Measurements from ENCODE around the gene DACT3.
"Not testable (repeated sequence)": the region's sequence is repeated elsewhere in the genome, so short reads cannot be mapped to it uniquely, and the experiment has no call there.

The DACT3 gene

DNA sequence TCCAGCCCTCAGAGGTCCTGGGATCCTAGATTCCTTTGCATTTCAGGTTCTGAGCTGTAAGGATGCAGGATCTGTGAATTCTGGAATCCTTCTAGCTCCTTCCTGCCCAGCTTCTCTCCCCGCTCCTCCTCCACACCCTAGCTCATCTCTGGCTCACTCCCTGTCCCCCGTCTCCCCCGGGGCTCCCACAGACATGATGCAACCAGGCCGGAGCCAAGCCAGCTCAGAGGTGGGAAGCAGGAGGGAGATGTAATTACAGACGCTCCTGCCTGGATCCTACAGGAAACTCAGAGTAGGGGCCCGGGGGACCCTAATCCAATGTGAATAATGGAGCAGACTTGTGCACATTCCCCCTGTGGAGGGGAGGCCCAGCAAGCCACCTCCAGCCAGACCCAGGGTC lies 29.5 kb downstream of the DACT3 start:
- no peak for DNase-seq

DNA sequence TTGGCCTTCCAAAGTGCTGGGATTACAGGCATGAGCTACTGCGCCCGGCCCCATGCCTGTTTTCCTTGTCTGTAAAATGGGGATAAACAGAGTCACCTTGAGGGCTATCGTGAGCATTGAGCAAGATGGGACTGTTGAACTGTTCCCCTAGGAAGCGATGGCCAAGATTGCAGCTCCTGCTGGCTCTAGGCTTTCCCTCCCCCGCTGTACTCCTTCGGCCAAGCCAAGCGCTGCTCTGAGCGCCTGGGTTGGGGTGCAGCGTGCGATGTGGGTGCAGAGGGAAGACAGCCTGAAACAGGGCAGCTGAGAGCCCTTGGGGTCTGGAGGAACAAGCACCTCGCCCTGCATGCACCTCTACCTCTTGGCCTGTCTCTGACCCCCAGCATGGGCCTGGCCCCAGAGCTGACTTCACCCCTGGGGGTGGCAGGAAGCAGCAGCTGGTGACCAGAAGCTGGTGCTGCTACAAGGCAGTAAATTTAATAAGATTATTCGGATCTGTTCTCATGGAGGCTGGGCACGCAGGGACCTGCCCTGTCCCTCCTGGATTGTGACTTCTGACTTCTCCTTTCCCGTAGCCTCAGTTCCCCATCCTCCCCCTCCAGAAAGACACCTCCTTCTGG lies 30.3 kb downstream of the DACT3 start:
- no peak for DNase-seq

DNA sequence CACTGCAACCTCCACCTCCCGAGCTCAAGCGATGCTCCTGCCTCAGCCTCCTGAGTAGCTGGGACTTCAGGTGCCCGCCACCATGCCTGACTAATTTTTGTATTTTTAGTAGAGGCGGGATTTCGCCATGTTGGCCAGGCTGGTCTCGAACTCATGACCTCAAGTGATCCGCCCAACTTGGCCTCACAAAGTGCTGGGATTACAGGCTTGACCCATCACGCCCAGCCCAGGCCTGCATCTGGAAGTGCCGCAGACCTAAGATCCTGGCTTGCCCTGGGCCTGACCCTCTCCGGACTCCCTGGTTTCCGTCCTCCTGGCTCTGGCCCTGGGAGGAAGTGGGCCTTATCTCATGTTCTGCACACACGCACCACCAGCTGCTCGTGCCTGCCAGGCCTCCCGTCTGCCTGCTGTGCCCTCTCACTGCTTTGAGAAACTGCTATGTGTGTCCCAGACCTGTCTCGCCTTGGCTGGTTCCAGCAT lies 31.4 kb downstream of the DACT3 start:
- DNase-seq: no peak

DNA sequence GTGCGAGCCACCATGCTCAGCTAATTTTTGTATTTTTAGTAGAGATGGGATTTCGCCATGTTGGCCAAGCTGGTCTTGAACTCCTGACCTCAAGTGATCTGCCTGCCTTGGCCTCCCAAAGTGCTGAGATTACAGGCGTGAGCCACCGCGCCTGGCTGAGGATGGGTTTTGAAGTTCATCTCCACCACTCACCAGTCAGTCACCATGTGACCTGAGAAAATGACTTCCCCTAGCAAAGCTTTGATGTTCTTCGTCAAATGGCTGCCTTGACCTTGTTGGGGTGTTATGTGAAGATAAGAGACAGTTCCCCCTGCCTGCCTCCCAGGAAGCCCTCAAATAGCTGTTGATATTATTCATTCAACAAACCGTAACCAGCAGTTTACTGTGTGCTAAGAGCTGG lies 32.0 kb downstream of the DACT3 start:
- not testable (repeated sequence) for DNase-seq

DNA sequence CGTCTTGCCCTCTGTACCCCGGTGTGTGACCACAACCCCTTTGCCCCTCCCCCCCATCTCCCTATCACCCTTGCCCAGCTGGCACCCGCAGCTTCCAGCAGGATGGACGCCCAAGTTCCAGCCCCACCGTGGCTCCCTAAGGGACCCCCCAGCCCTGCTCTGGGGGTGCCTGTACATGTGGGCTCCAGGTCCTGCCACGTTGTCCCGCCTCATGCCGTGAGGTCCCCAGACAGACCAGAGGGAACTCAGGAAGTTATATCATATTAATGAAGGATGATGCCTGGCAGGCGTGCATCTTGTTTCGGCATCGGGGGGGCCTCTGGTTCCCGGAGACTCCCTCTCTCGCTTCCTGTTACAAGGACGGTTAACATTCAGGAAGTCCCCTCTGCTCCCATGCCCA lies 34.5 kb downstream of the DACT3 start:
- no peak for DNase-seq

DNA sequence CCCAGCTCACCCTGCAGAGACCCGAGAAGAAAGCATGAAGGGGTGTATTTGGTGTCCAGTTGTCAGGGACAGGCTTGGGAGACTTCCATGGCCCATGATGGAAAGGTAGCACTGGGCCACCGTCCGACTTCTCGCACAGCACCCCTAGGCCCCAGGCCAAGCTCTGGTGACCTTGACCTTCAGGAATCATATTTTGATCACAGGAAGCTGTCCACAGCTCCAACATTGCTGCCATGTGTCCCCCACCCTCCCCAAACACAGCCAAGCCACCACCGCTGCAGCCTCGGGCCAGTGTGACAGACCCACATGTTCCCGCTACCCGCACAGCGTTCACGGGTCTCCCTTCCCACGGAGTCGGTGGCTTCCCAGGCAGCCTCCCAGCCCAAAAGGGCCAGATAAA lies 35.3 kb downstream of the DACT3 start:
- no peak for DNase-seq

DNA sequence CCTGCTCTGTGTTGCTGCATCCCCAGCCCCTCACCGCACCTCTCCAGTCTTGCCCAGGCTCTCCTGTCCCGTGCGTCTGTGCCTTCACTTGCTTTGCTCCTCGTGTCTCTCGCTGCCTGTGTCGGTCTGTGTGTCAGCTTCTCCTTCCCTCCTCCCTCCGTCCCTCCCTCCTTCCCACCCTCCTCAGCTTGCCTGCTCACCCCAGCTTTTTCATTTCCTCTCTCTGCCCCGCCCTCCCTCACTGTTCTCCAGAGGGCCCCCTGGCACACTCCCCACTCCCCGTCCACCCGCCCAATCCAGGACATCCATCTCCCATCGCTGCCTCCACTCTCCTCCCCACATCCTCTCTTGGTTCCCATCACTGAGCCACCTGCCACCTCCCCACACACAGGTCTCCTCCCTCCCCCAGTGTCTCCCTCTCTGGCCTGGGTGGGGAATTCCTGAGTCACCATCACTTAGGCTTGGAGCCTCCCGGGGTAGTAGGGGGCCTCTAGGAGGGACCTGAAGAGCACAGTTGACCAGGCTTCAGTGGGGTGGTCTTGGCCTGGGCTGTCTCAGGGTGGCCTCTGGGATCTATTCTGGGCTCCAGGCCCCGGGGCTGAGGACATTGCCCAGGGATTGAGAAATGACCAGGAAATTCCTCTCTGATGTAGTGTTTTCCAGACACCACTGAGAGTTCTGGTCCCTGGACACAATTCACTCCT lies 35.9 kb downstream of the DACT3 start, which contains the start of gene PTGIR:
Gene PTGIR (minus strand): TSS at position 132 of the 704 bp plus-strand sequence. CDS start 864 bp downstream, outside the sequence.
- no peak for DNase-seq

DNA sequence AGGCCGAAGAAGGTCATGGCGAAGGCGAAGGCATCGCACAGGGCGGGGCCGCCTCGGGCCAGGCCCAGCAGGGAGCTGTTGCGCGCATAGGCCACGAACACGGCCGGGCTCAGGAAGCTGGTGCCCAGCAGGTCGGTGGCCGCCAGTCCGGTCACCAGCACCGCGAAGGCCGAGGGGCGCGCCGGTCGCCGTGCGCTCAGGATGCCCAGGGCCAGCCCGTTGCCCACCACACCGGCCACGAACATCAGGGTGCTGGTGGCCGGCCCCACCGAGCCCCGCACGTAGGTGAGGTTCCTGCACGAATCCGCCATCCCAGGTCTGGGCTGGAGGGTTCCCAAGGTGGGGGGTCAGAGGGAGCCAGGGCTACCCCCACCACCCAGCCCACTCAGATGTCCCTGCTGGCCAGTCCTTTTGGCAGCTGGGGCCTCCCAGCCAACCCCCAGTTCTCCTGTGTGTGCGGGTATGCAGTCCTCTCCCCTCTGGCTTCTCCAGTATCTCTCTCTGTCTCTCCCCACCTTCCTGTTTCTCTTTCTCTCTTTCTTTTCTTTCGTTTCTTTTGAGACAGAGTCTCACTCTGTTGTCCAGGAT lies 37.0 kb downstream of the DACT3 start:
- DNase-seq: no peak

DNA sequence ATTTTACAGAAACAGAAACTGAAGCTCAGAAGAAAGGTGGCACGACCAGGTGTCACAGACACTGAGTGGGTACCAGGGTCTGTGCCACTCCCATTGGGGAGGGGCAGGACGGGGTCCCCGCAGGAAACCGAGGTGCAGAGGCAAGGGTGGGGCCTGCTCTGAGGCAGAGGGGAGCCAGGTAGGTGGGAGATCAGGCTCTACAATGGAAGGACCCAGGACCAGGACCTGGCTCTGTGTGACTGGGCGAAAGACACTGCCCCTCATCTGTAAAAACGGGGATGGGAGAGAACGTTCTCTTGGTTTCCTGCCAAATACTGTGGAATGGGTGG lies 38.9 kb downstream of the DACT3 start:
- no peak for DNase-seq

DNA sequence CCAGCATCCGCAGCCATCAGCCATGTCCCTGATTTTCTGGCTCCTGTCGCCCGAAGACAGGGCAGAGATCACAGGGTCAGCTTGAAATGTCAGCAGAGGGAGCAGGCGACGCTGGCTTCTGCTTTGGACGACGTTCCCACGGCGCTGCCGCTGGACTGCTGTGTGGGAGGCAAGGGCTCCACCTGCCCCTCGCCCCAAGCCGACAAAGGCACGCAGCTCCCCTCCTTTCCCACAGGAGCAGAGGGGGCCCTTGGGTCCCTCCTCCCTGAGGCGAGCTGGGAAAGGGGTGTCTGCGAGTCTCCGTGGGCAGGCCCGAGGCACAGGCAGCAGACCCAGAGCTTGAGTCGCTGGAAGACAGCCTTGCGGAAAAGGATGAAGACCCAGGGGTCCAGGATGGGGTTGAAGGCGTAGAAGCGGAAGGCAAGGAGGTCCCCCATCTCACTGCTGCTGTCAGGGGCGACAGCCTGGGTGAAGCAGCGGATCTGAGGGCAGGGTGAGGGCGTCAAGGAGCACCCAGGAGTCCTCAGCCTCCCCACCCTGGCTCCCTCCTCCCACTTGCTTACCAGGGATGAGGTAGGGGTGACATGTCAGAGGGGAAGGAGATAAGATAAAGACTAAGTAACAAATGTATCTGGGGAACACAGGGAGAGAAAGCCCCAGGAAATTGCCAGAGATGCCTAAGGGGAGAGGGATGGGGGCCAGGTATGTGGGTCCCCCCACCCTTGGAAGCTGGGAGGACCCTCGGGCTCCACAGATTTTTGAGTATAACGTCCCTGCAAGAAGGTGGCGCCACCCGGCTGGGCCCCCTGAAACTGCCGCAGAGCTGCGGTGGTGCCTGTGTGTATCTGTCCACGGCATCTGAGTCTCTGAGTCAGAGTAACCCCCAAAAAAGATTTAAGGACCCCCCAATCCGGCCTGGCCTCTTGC lies 39.5 kb downstream of the DACT3 start:
- DNase-seq: no peak

DNA sequence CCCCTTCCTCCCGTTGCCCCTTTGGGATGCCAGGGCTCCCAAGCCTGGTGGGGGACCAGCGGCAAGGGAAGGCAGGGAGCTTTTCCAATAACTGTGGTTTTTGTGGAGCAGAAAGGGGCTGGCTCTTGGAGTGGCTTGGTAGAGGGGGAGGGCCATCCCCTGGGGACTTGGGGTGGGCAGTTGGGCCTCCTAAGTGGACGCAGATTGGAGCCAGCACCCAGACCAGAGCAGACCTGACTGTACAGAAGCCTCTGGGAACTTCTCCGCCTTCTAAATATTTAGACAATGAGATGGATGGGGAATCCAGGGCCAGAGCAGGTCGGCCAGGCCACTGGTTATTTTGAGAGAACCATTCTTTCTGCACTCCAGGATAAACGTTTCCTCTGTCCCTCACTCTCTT lies 40.3 kb downstream of the DACT3 start:
- no peak for DNase-seq

DNA sequence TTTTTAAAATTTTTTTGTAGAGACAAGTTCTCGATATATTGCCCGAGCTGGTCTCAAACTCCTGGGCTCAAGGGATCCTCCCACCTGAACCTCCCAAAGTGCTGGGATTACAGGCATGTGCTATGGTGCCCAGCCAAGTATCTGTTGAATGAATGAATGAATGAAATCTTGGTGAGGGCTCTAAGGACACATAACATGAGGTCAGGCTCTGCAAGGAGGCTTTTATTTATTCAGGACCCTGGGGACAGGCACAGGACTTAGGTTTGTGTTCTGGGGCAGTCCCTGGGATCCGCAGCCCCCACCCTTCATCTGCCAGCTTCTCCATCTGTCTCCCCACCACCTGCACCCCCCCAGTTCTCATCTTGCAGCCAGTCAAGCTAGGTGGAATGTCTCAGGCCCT lies 40.7 kb downstream of the DACT3 start:
- no peak for DNase-seq

DNA sequence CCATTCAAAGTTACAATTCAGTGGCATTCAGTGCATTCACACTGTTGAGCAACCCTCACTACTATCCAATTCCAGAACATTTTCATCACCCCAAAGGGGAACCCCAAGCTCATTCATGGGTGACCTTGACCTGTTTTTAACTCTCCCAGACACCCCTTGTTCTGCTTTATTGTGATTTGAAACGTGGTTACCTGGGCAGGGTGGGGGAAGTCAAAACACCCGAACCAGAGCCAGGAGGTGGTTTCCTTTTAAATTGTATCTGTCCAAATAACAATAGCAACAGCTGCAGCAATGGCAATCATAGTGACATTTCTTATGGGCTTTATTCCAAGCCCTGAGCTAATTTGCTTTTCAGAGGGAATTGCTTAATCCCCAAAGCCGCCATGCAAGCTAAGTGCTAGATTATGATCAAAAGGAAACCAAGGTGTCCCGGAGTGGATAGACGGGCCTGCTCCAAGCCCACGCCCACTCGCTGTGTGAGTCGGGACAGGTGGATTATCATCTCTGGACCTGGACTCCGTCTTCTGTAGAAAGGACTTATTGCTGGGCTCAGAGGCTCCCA lies 42.2 kb downstream of the DACT3 start:
- DNase-seq: no peak

DNA sequence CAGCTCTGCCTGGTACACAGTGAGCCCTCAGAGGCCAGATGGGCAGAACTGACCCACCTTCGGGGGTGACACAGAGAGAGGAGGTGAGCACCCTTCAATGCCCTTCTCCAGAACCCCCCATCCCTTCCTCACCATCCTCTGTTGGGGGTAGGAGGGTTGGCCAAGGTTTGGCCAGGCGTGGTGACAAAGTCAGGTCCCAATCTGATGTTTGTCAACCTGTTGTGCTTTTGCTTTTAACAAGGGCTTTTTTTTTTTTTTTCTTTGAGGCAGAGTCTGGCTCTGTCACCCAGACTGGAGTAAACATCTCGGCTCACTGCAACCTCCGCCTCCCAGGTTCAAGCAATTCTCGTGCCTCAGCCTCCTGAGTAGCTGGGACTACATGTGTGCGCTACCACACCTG lies 43.4 kb downstream of the DACT3 start:
- no peak for DNase-seq

DNA sequence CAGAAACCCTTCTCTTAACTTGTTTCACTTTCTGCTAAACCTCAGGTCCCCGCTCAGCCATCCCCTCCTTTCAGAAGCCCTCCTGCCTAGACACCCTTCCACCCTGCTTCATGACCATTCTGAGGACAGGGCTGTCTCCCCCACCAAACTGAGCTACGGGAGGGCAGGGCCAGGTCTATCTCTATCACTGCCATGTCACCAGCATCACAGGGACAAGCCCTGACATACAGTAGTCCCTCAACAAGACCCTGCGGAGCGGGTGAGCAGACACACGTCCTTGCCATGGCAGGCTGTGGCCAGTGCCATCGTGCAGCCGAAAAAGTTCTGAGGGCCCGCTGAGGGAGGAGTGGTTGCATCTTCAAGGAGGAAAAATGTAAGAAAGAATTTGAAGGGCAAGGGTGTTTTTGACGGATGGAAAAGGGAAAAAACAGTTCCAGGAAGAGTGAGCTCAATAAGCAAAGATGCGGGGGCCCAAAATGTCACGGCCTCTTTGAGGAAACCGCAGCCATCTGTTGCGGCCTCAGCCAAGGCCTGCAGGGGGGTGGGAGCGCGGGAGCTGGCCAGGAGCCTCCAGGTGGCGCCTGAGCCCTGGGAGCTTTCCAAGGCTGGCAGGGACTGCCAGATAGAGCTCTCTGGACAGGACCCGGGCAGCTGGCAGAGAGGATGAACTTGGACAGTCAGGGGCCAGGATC lies 44.2 kb downstream of the DACT3 start:
- peak; percentile 46 for DNase-seq

DNA sequence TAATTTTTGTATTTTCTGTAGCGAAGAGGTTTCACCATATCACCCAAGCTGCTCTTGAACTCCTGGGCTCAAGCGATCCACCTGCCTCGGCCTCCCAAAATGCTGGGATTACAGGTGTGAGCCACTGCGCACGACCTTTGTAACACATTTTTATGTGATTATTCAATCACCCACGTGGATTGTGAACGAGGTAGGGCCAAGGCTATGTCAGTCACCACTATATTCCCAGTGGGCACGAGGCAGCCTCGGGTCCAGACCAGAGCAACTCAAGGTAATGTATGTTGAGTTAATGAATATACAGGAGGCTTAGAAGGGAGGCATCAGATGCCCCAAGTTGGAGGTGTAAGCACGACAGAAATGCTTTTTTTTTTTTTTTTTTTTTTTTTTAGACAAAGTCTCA lies 45.0 kb downstream of the DACT3 start:
- no peak for DNase-seq

DNA sequence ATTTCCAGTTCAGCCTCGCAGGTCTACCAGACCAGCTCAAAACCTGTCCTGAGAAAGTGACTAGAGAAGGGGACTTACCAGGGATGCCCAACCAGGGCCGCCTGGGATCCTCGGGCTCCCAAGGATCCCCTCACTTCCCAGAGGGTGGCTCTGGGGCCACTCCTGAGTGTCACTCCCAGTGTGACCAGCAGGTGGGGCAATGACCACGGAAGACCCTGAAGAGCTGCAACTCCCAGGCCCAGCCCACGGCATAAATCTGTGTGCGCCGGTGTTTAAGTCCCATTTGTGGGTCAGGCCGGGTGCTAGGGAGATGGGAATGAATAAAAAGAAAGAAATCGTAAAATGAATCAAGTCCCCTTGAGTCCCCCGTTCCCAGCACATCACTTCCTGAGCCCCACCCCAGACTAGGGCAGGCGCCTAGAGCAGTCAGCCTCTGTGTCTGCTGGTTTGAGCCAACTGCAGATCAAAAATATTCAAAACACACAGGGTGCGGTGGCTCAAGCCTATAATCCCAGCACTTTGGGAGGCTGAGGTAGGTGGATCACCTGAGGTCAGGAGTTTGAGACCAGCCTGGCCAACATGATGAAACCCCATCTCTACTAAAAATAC lies 46.8 kb downstream of the DACT3 start:
- peak; percentile 58 for DNase-seq

DNA sequence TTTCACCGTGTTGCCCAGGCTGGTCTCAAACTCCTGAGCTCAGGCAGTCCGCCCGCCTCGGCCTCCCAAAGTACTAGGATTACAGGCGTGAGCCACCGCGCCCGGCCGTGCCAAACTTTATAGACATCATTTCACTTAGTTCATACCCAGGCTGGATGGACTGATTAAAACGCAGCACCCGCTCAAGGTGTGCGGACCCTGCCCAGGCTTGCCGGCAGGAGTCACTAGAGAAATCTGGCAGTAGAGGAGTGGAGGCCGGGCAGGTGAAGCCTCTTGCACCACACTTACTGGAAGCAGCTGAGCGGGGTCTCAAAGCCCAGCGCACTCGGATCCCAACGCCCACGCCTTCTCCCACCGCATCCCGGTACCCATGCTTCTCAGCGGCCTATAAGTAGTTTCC lies 47.5 kb downstream of the DACT3 start:
- no peak for DNase-seq

DNA sequence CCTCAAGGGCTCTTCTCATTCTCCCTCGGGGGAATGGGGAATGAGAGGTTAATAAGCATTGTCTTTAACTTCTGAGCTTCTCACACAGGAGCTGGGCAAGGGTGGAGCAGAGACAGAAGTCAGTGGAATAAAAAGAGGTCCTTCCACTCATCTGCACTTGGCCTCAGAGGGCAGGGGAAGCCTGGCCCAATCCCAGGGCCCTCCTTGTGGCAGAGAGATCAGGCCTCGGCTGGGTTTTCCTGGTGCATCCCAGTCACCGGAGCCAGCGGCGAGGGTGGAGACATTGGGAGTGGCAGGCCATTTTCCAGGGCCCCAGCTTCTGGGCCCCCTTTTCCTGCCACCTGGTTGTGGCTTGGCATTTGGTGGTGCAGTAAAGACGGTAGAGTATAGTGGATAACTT lies 49.2 kb downstream of the DACT3 start:
- DNase-seq: no peak

DNA sequence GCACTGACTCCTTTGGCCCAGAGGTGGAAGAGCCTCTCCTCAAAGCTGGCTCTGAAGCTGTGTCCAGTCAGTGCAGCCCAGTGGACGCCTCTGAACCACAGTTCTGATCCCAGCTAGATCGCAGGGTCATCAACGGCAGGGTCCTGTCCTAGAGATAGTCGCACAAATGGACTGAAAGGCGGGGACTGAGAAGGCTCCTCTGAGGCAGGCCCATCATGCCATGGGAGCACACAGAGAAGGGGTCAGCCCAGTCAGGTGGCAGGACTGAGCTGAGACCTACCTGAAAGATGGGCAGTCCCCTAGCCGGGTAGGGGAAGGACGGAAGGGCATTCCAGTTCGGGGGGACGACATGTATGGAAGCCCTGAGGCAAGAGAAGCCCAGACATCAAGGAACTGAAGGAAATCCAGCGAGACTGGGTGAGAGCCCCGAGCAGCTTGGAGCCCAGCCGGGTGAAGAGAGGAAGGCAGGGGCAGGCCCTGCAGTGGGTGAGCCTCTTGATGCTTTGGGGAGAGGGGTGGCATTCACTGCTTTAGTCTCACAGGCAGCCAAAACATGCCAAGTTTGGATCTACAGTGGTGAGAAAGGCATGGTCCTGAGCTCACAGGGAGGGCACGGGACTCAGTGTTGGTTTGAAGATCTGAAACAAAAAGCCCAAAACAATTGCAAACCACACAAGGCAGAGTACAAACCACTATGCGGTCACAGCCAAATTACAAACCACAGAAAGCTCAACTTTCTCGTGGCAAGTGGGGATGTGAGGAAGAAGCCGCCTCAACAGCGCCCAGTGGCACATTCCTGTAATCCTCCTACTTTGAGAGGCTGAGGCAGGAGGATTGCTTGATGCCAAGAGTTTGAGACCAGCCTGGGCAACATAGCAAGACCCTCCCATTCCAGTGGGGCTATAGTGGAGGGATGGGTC lies 49.9 kb downstream of the DACT3 start:
- no peak for DNase-seq

DNA sequence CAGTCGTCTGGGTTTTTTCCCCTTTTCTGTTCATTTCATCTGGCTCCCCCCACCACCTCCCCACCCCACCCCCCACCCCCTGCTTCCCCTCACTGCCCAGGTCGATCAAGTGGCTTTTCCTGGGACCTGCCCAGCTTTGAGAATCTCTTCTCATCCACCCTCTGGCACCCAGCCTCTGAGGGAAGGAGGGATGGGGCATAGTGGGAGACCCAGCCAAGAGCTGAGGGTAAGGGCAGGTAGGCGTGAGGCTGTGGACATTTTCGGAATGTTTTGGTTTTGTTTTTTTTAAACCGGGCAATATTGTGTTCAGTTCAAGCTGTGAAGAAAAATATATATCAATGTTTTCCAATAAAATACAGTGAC lies 50.6 kb downstream of the DACT3 start:
- DNase-seq: no peak

Data from NCI-H446 treated with DMSO at 0.1 percent for 48 hours (cell line).